Endothelial cell of umbilical vein (primary cell): ENCODE measurements around the gene PDGFA. TPM values are rescaled to one million over a fixed set of nuclear protein-coding genes. Genes with fewer than 3 reads are reported as not detected.

Experiments
- BruUV-seq: library from RNA; stranded (reverse); fragments of 400-500 nt; replicated peaks from 2 replicates; lab custom pipeline; 2021; lab: Mats Ljungman, UMichigan
- CTCF ChIA-PET: fragments of 300-600, 350-600 bp; sonication (Branson Sonifier 250); formaldehyde crosslinking; loops from one replicate; lab custom pipeline; 2021; ENCODE audit warnings: antibody characterized with exemption, inconsistent platforms; lab: Charles Lee
- POLR2A ChIA-PET: fragments of 300-600, 350-600 bp; sonication (Branson Sonifier 250); formaldehyde crosslinking; loops from one replicate; lab custom pipeline; 2021; ENCODE audit warnings: antibody characterized with exemption, inconsistent platforms; lab: Charles Lee
- DNase-seq: peaks from one replicate; pipeline ENCODE4 v3.0.0-alpha.2; 2011; ENCODE audit warnings: low read depth, low spot score
- FAIRE-seq: peaks from 2 replicates; lab custom pipeline; 2011; peaks lifted over from hg19 to GRCh38; lab: Jason Lieb, UNC
- H2AFZ ChIP-seq: 2 replicates; pipeline ENCODE4 v1.6.0; 2012; ENCODE audit warnings: low read depth, low read length, control low read depth, inconsistent platforms
- H3K27ac ChIP-seq: 2 replicates; pipeline ENCODE4 v1.5.1; 2011; ENCODE audit warnings: low read depth, mild to moderate bottlenecking, control low read depth, low read length, moderate library complexity; ENCODE audit not compliant: insufficient read depth
- H3K27me3 ChIP-seq, 2 experiments: 2 replicates each; pipeline versions ENCODE4 v1.6.0 to v1.6.1; 2011; ENCODE audit warnings: low read length in 2 of 2, mixed read lengths in 1 of 2; ENCODE audit not compliant: control insufficient read depth in 2 of 2, insufficient read depth in 2 of 2
- H3K36me3 ChIP-seq, 2 experiments: 2 replicates in 1 of 2; 3 replicates in 1 of 2; pipeline ENCODE4 v1.5.1; 2011; ENCODE audit warnings: low read length in 2 of 2, mild to moderate bottlenecking in 1 of 2, moderate library complexity in 1 of 2; ENCODE audit not compliant: control insufficient read depth in 2 of 2, insufficient read depth in 2 of 2; ENCODE audit errors: extremely low read depth in 1 of 2
- H3K4me1 ChIP-seq: 3 replicates; pipeline ENCODE4 v1.5.1; 2011; ENCODE audit warnings: mild to moderate bottlenecking, low read length; ENCODE audit not compliant: control insufficient read depth, insufficient read depth; ENCODE audit errors: extremely low read depth
- H3K4me2 ChIP-seq: 2 replicates; pipeline ENCODE4 v1.6.1; 2011; ENCODE audit warnings: low read length, control low read depth, mixed read lengths; ENCODE audit not compliant: insufficient read depth
- H3K4me3 ChIP-seq, 3 experiments: fragments of 200-600 bp in 1 of 3; sonication (generic), shearing (Covaris generic) in 1 of 3; replicated peaks in 1 of 3; 2 replicates each; pipeline ENCODE4 v1.5.1; 2011 to 2016; ENCODE audit warnings: control low read depth in 3 of 3, low read length in 3 of 3, mild to moderate bottlenecking in 2 of 3, inconsistent platforms in 1 of 3, low read depth in 1 of 3, moderate library complexity in 1 of 3; ENCODE audit not compliant: insufficient read depth in 1 of 3
- H3K79me2 ChIP-seq: 2 replicates; pipeline ENCODE4 v1.6.0; 2012; ENCODE audit warnings: low read length, inconsistent platforms; ENCODE audit not compliant: control insufficient read depth, insufficient read depth
- H3K9ac ChIP-seq: replicated peaks from 2 replicates; pipeline ENCODE3; 2011; ENCODE audit warnings: low read length, control low read depth; ENCODE audit not compliant: insufficient read depth; ENCODE audit errors: extremely low read depth
- H3K9me1 ChIP-seq: replicated peaks from 3 replicates; pipeline ENCODE4 v1.6.0; 2011; ENCODE audit warnings: mild to moderate bottlenecking, low read length; ENCODE audit not compliant: control insufficient read depth, insufficient read depth; ENCODE audit errors: extremely low read depth
- H3K9me3 ChIP-seq: replicated peaks from 2 replicates; pipeline ENCODE4 v1.5.1; 2012; ENCODE audit warnings: low read length, inconsistent platforms; ENCODE audit not compliant: control insufficient read depth, insufficient read depth
- H4K20me1 ChIP-seq: replicated peaks from 2 replicates; pipeline ENCODE3; 2011; ENCODE audit warnings: mild to moderate bottlenecking, low read length; ENCODE audit not compliant: control insufficient read depth, insufficient read depth; ENCODE audit errors: extremely low read depth
- CTCF ChIP-seq, 2 donors: IDR thresholded peaks; 1 replicate in 1 of 2; 2 replicates in 1 of 2; pipeline ENCODE4 v1.5.1; 2011; ENCODE audit warnings: low read length in 2 of 2, mild to moderate bottlenecking in 2 of 2, moderate library complexity in 2 of 2, control low read depth in 1 of 2, inconsistent platforms in 1 of 2, low read depth in 1 of 2; ENCODE audit not compliant: insufficient read depth in 1 of 2; ENCODE audit errors: extremely low read depth in 1 of 2
- EZH2 ChIP-seq: IDR thresholded peaks from 2 replicates; pipeline ENCODE4 v1.6.1; 2012; ENCODE audit warnings: borderline replicate concordance, low read depth, mild to moderate bottlenecking, moderate library complexity, low read length, inconsistent platforms; ENCODE audit not compliant: severe bottlenecking
- FOS ChIP-seq: IDR thresholded peaks from 2 replicates; pipeline ENCODE4 v1.6.1; 2011; ENCODE audit warnings: mild to moderate bottlenecking, low read length, moderate library complexity, borderline replicate concordance; ENCODE audit not compliant: insufficient read depth
- GATA2 ChIP-seq: IDR thresholded peaks from 2 replicates; pipeline ENCODE4 v1.7.0; 2011; ENCODE audit warnings: low read depth, mild to moderate bottlenecking, moderate library complexity, mixed read lengths, low read length; ENCODE audit not compliant: insufficient read length, insufficient read depth
- JUN ChIP-seq: IDR thresholded peaks from 2 replicates; pipeline ENCODE4 v1.6.1; 2011; ENCODE audit warnings: borderline replicate concordance, low read depth; ENCODE audit not compliant: insufficient read length, insufficient read depth
- MAX ChIP-seq: IDR thresholded peaks from 2 replicates; pipeline ENCODE4 v1.6.1; 2011; ENCODE audit not compliant: insufficient read depth, insufficient read length
- MYC ChIP-seq: IDR thresholded peaks from one replicate; pipeline ENCODE4 v1.6.1; 2011; ENCODE audit warnings: mild to moderate bottlenecking, low read depth, low read length
- POLR2A ChIP-seq: IDR thresholded peaks from 2 replicates; pipeline ENCODE4 v1.6.1; 2012; ENCODE audit warnings: low read depth, mild to moderate bottlenecking, control low read depth, low read length
- POLR2AphosphoS5 ChIP-seq: IDR thresholded peaks from 2 replicates; pipeline ENCODE4 v1.6.1; 2012; ENCODE audit warnings: low read depth, mild to moderate bottlenecking, control low read depth, low read length, moderate library complexity; ENCODE audit not compliant: insufficient read depth
- dilution Hi-C: fragments of 300-500 bp; cut with MboI; formaldehyde crosslinking; loops from one replicate; pipeline ENCODE4 v1.15.0; 2019; ENCODE audit warnings: low sequenced_read_pairs; ENCODE audit not compliant: extremely low pct_ligation_motif_present
- intact Hi-C: fragments of 100-400 bp; cut with micrococcal nuclease; formaldehyde crosslinking; loops from one replicate; pipeline ENCODE4 v1.10.0; 2022
- polyA plus RNA-seq, 4 experiments: library from polyadenylated mRNA; depleted of rRNA in 3 of 4; stranded (reverse) in 3 of 4; unstranded in 1 of 4; fragments of >200 nt; gene quantifications; 2 replicates each; pipeline versions ENCODE4 v1.2.1 to v1.2.3, GENCODE V29; 2011 to 2012; ENCODE audit warnings: missing spikeins in 1 of 4
- total RNA-seq: library from RNA; stranded (reverse); gene quantifications from 2 replicates; pipeline ENCODE4 v1.2.3, GENCODE V29; 2021

Gene PDGFA
- total and polyA plus RNA-seq, 2 donors (not counting 3 experiments of a cell fraction or from before 2014, with no cell fraction given) = 17.4 to 62.4 TPM

- dilution Hi-C loops = no loop called here
- Histone ChIP-seq H4K20me1 (no peaks in the 10 kb centered on the region), H3K9me1 (no peaks in the 10 kb centered on the region), H3K27me3 (no peaks in the 10 kb centered on the region), H3K9me3 (no peaks in the 10 kb centered on the region), H2AFZ (no peak overlapping the region), H3K36me3 (no peaks in the 10 kb centered on the region), H3K4me1 (peaks cover 13% of the 10 kb centered on the region), H3K4me2 (no peak overlapping the region), H3K27ac (no peak overlapping the region), H3K79me2 (no peaks in the 10 kb centered on the region), H3K4me3 (no peak overlapping the region), H3K9ac (no peak overlapping the region)
- POLR2A ChIA-PET = no interaction called here
- FAIRE-seq (peak; percentile 24), DNase-seq (no peak)
- CTCF ChIA-PET = no interaction called here
- no peak for TF ChIP-seq JUN
- no peak for TF ChIP-seq CTCF (IDR thresholded peaks at IDR 0.05; ENCODE audit: extremely low read depth in 1 of 2, insufficient read depth in 1 of 2, low read depth in 1 of 2, low read length in 2 of 2)
- TF ChIP-seq GATA2 = no peak
- TF ChIP-seq MYC = no peak
- no peak for TF ChIP-seq POLR2A
- no peak for TF ChIP-seq POLR2AphosphoS5
- no peak for TF ChIP-seq EZH2
- no peak for TF ChIP-seq FOS
- TF ChIP-seq MAX = no peak
- no TSS peak for BruUV-seq
- intact Hi-C loops = no loop called here
Measured at GRCh38 chr7:474605-475424, 44.8 kb downstream of the PDGFA start.
